Ishikawa (cell line): Measurements from ENCODE around the gene KNDC1.
A peak's percentile ranks its signal among the peaks of the same experiment; 100 is the strongest.

Source experiments
- CEBPB ChIP-seq: IDR thresholded peaks from 2 replicates; pipeline ENCODE4 v1.6.1; 2012
- CREB1 ChIP-seq: IDR thresholded peaks from 2 replicates; pipeline ENCODE4 v1.6.1; 2012; ENCODE audit warnings: low read depth
- EGR1 ChIP-seq: IDR thresholded peaks from 2 replicates; pipeline ENCODE4 v1.6.1; 2012
- EP300 ChIP-seq: IDR thresholded peaks from 2 replicates; pipeline ENCODE4 v1.6.1; 2012; ENCODE audit warnings: borderline replicate concordance
- FOXM1 ChIP-seq: IDR thresholded peaks from 2 replicates; pipeline ENCODE4 v1.6.1; 2012; ENCODE audit warnings: low read depth, borderline replicate concordance
- MAX ChIP-seq: IDR thresholded peaks from 2 replicates; pipeline ENCODE4 v1.6.1; 2012
- NFIC ChIP-seq: IDR thresholded peaks from 2 replicates; pipeline ENCODE4 v1.6.1; 2012
- RAD21 ChIP-seq: IDR thresholded peaks from 2 replicates; pipeline ENCODE4 v1.6.1; 2012; ENCODE audit warnings: low read depth
- TAF1 ChIP-seq: IDR thresholded peaks from 2 replicates; pipeline ENCODE4 v1.6.1; 2012; ENCODE audit warnings: low read depth, mild to moderate bottlenecking
- TCF12 ChIP-seq: IDR thresholded peaks from 2 replicates; pipeline ENCODE4 v1.6.1; 2012; ENCODE audit warnings: low read depth
- TEAD4 ChIP-seq: IDR thresholded peaks from 2 replicates; pipeline ENCODE4 v1.6.1; 2012
- YY1 ChIP-seq: IDR thresholded peaks from 2 replicates; pipeline ENCODE4 v1.6.1; 2012; ENCODE audit warnings: low read depth
- ZBTB7A ChIP-seq: IDR thresholded peaks from 2 replicates; pipeline ENCODE4 v1.6.1; 2012; ENCODE audit warnings: low read depth
- TF ChIP-seq, protein P1 (sequence below): IDR thresholded peaks from 2 replicates; pipeline ENCODE4 v1.6.1; 2012
- TF ChIP-seq, protein P2 (sequence below): IDR thresholded peaks from 2 replicates; pipeline ENCODE4 v1.6.1; 2012; ENCODE audit warnings: low read depth, mild to moderate bottlenecking

The KNDC1 gene, protein sequence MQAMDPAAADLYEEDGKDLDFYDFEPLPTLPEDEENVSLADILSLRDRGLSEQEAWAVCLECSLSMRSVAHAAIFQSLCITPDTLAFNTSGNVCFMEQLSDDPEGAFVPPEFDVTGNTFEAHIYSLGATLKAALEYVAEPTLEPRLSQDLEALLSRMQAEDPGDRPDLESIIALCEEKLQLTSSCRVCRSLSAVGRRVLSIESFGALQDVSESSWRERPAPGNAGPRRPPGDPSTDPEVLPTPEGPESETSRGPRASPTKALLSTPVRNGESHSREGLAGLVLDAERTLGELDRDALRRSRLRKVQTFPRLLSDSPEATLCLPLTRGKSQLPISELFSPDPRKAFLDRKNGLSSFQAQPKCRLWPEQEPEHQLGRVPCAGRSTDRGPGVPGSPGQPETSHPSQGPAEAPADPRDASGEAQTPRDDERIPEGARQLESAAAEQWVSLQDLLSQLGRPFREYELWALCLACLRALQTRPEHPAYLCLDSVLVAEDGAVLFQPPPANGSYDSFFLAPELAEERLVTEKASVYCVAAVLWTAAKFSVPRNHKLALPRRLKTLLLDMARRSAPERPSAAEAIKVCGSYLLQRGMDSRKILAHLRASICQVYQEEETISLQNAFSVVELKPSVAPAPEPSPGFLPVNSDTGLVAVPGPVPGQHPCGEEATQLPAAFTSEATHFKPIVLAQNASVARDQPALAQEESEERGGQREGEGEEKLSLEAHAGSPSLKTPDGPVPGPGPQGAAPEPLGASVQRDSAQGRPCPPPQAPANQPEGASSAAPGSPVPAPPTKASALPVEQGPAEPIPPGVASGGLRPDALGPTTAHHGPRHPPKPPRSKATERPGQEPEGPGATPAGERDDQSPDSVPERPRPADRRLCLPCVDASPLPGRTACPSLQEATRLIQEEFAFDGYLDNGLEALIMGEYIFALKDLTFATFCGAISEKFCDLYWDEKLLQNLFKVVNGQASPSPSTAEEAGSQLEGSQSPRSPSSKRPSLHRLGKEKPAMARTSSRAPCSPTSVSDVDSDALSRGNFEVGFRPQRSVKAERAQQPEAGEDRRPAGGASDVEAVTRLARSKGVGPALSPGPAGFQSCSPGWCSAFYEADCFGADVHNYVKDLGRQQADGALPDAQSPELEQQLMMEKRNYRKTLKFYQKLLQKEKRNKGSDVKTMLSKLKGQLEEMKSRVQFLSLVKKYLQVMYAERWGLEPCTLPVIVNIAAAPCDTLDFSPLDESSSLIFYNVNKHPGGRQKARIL (N-terminal part only)

GRCh38 chr10:133159950-133160825 lies at the start of gene KNDC1:
KNDC1 (plus strand) TSS chr10:133160219; CDS start chr10:133160468, 249 bp downstream.
- TF ChIP-seq EGR1 (0 out of 2 replicates have a peak, but pooled peaks have one; percentile 30), CEBPB (no peak), ZBTB7A (peak; percentile 71)

DNA sequence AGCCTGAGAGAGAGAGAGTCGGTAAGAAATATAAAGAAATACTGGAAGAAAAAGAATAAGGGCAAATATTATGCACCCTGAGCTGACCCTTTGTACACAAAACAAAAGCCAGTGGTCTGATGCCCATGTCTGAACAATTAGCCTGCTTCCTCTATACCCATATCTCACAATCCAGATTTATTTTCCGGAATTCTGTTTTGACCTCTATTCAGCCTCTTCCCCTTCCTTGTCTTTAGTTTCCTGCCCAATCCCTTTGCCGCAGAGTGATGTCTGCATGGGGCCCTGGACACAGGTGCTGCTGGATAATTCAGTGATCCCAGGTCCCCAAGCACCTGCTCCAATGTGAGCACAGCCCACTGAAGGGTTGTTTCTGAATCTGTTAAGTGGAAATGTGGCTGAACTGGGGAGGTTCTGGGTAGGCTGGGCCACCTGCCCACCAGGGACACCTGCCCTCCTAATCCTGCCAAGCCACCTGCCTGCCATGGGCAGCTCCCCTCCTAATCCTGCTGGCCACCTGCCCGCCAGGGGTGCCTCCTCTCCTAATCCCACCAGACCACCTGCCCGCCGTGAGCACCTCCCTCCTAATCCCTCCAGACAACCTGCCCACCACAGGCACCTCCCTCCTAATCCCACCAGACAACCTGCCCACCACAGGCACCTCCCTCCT lies 49.3 kb upstream of the KNDC1 start:
- TF ChIP-seq ZBTB7A (no peak), TEAD4 (no peak), TCF12 (no peak), CREB1 (no peak), NFIC (no peak), FOXM1 (no peak), RAD21 (no peak), EGR1 (no peak), EP300 (no peak), TAF1 (no peak), YY1 (no peak), CEBPB (no peak), MAX (no peak)
- TF ChIP-seq, protein P1, sequence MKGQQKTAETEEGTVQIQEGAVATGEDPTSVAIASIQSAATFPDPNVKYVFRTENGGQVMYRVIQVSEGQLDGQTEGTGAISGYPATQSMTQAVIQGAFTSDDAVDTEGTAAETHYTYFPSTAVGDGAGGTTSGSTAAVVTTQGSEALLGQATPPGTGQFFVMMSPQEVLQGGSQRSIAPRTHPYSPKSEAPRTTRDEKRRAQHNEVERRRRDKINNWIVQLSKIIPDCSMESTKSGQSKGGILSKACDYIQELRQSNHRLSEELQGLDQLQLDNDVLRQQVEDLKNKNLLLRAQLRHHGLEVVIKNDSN: no peak
- TF ChIP-seq, protein P2, sequence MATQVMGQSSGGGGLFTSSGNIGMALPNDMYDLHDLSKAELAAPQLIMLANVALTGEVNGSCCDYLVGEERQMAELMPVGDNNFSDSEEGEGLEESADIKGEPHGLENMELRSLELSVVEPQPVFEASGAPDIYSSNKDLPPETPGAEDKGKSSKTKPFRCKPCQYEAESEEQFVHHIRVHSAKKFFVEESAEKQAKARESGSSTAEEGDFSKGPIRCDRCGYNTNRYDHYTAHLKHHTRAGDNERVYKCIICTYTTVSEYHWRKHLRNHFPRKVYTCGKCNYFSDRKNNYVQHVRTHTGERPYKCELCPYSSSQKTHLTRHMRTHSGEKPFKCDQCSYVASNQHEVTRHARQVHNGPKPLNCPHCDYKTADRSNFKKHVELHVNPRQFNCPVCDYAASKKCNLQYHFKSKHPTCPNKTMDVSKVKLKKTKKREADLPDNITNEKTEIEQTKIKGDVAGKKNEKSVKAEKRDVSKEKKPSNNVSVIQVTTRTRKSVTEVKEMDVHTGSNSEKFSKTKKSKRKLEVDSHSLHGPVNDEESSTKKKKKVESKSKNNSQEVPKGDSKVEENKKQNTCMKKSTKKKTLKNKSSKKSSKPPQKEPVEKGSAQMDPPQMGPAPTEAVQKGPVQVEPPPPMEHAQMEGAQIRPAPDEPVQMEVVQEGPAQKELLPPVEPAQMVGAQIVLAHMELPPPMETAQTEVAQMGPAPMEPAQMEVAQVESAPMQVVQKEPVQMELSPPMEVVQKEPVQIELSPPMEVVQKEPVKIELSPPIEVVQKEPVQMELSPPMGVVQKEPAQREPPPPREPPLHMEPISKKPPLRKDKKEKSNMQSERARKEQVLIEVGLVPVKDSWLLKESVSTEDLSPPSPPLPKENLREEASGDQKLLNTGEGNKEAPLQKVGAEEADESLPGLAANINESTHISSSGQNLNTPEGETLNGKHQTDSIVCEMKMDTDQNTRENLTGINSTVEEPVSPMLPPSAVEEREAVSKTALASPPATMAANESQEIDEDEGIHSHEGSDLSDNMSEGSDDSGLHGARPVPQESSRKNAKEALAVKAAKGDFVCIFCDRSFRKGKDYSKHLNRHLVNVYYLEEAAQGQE: no peak

DNA sequence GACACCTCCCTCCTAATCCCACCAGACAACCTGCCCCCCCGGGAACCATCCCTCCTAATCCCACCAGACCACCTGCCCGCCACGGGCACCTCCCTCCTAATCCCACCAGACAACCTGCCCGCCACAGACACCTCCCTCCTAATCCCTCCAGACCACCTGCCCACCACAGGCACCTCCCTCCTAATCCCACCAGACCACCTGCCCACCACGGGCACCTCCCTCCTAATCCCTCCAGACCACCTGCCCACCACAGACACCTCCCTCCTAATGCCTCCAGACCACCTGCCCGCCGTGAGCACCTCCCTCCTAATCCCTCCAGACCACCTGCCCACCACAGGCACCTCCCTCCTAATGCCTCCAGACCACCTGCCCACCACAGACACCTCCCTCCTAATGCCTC lies 48.4 kb upstream of the KNDC1 start:
- TF ChIP-seq ZBTB7A: peak; percentile 76

DNA sequence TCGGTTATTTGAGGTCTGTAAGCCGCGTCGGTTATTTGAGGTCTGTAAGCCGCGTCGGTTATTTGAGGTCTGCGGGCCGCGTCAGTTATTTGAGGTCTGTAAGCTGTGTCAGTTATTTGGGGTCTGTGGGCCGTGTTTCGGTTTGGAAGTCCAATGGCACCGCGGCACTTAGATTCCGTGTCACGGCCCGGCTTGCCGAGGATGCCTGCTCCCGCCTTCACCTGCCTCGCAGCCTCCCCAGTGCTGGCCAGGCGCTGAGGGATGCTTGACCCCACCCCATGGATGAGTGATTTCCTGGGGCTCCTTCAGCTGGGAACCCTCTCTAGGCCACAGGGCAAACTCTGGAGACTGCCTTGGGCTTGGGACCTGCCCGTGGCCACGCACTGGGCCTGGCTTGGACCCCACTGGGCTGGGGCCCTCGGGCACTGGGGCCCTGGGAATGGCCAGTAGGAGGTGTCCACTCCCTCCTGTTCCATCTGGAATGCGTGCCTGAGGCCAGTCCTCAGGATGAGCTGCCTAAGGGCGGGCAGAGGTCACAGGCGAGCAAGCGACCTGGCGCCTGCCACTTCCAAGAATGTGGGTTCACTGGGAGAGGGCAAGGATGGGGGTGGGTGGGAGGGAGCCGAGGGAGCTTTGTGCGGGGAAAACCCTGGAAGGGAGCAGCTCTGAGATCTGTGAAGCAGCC lies 46.7 kb upstream of the KNDC1 start:
- TF ChIP-seq EP300 (no peak), FOXM1 (no peak), YY1 (no peak), CREB1 (no peak), EGR1 (no peak), ZBTB7A (no peak), MAX (no peak), TAF1 (no peak), TEAD4 (no peak), TCF12 (no peak), RAD21 (no peak), CEBPB (no peak), NFIC (no peak)
- TF ChIP-seq, protein P2: no peak
- TF ChIP-seq, protein P1: no peak
